ENCODE measurements around the gene TXNRD3. TPM values are rescaled to one million over a fixed set of nuclear protein-coding genes. Genes with fewer than 3 reads are reported as not detected.

Gene TXNRD3
- polyA plus RNA-seq, 1 of the 3 experiments (the other 2 are of a cell fraction), result 4.7 TPM

GRCh38 chr3:126638790-126639189 is 16.1 kb downstream of the TXNRD3 start:
- Histone ChIP-seq H3K4me3 (ENCODE audit: low read depth in 2 of 2, low read length in 1 of 2) (no peak overlapping the region), H3K9me3 (no peaks in the 10 kb centered on the region), H3K79me2 (ENCODE audit: insufficient read depth) (no peaks in the 10 kb centered on the region), H2AFZ (ENCODE audit: low read depth) (no peak overlapping the region), H3K9me2 (no peaks in the 10 kb centered on the region), H3K4me1 (ENCODE audit: control insufficient read depth in 1 of 2, insufficient read depth in 2 of 2, low read depth in 1 of 2, low read length in 1 of 2) (no peaks in the 10 kb centered on the region), H3K9ac (no peak overlapping the region), H3K27ac (ENCODE audit: low read depth in 2 of 2, low read length in 1 of 2) (no peak overlapping the region), H3K27me3 (ENCODE audit: insufficient read depth) (no peaks in the 10 kb centered on the region), H3K4me2 (no peak overlapping the region), H3K36me3 (replicated peaks in 1 of 2; ENCODE audit: control insufficient read depth in 1 of 2, insufficient read depth in 2 of 2, low read length in 1 of 2) (peaks cover 18 to 55% of the 10 kb centered on the region in 2 experiments), H3F3A (replicated peaks; ENCODE audit: insufficient read depth) (peaks cover 8% of the 10 kb centered on the region), H4K20me1 (ENCODE audit: insufficient read depth) (no peaks in the 10 kb centered on the region)
- POLR2A ChIA-PET, result interaction anchor here (1.8 kb wide), 1 partner anchor 16 kb away, joined by 5 read pairs; the partner anchor contains the start of gene TXNRD3
- CTCF ChIA-PET, result interaction anchor here (1.3 kb wide), 1 partner anchor 116 kb away, joined by 5 read pairs; no protein-coding TSS in a partner anchor
- TF ChIP-seq USF2 (IDR thresholded peaks at IDR 0.05; ENCODE audit: borderline replicate concordance, low read depth, low read length) (no peak), RCOR1 (IDR thresholded peaks at IDR 0.05; ENCODE audit: low read length) (no peak)
- TF ChIP-seq, protein P1, sequence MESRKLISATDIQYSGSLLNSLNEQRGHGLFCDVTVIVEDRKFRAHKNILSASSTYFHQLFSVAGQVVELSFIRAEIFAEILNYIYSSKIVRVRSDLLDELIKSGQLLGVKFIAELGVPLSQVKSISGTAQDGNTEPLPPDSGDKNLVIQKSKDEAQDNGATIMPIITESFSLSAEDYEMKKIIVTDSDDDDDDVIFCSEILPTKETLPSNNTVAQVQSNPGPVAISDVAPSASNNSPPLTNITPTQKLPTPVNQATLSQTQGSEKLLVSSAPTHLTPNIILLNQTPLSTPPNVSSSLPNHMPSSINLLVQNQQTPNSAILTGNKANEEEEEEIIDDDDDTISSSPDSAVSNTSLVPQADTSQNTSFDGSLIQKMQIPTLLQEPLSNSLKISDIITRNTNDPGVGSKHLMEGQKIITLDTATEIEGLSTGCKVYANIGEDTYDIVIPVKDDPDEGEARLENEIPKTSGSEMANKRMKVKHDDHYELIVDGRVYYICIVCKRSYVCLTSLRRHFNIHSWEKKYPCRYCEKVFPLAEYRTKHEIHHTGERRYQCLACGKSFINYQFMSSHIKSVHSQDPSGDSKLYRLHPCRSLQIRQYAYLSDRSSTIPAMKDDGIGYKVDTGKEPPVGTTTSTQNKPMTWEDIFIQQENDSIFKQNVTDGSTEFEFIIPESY (IDR thresholded peaks at IDR 0.05; ENCODE audit: borderline replicate concordance, low read depth), result no peak
- WGBS (ENCODE audit: low lambda C conversion rate), result 94% methylated on average over 1 of the region's 1 CpG
- no peak for DNase-seq

DNA sequence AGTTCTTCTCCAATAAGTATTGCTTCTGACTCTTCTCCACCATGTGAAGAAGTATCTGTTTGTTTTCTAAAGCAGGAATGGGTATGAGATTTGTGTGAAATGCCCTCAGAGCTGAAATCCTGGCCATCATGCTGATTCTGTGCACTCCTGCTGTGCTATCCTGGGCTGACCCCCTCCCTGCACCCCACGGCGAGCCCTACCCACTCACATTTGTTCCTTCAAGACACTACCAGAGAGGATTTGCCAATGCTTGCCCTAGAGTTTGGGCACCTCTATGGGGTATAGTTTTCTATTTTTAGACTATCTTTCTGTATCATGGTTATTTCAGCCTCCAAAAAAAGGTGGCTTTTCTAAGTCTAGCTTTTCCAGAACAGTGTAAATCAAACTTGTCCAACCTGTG is 18.5 kb downstream of the TXNRD3 start:
- no peaks in the 10 kb centered on the region for H3K27me3 ChIP-seq (ENCODE audit: insufficient read depth)
- H3K27ac ChIP-seq (ENCODE audit: low read depth in 2 of 2, low read length in 1 of 2), result no peak overlapping the region
- no peak for TF ChIP-seq MEF2A (IDR thresholded peaks at IDR 0.05; ENCODE audit: borderline replicate concordance, low read depth)
- no peak for TF ChIP-seq GABPA (IDR thresholded peaks at IDR 0.05; ENCODE audit: low read depth)
- TF ChIP-seq RAD21 (IDR thresholded peaks at IDR 0.05; ENCODE audit: low read length), result no peak
- no peak for TF ChIP-seq JUND (IDR thresholded peaks at IDR 0.05)
- TF ChIP-seq GATA2 (CRISPR knock-in tag; IDR thresholded peaks at IDR 0.05), result no peak
- TF ChIP-seq POLR2AphosphoS5 (IDR thresholded peaks at IDR 0.05; ENCODE audit: low read depth, low read length), result no peak
- TF ChIP-seq, protein P2, sequence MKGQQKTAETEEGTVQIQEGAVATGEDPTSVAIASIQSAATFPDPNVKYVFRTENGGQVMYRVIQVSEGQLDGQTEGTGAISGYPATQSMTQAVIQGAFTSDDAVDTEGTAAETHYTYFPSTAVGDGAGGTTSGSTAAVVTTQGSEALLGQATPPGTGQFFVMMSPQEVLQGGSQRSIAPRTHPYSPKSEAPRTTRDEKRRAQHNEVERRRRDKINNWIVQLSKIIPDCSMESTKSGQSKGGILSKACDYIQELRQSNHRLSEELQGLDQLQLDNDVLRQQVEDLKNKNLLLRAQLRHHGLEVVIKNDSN (IDR thresholded peaks at IDR 0.05; ENCODE audit: borderline replicate concordance, low read depth), result no peak
- no peak for TF ChIP-seq NFIC (IDR thresholded peaks at IDR 0.05; ENCODE audit: borderline replicate concordance)
- no peak for TF ChIP-seq SIN3A (IDR thresholded peaks at IDR 0.05; ENCODE audit: borderline replicate concordance, low read depth, low read length)
- TF ChIP-seq MXI1 (IDR thresholded peaks at IDR 0.05; ENCODE audit: low read depth, low read length), result no peak
- TF ChIP-seq, protein P3, sequence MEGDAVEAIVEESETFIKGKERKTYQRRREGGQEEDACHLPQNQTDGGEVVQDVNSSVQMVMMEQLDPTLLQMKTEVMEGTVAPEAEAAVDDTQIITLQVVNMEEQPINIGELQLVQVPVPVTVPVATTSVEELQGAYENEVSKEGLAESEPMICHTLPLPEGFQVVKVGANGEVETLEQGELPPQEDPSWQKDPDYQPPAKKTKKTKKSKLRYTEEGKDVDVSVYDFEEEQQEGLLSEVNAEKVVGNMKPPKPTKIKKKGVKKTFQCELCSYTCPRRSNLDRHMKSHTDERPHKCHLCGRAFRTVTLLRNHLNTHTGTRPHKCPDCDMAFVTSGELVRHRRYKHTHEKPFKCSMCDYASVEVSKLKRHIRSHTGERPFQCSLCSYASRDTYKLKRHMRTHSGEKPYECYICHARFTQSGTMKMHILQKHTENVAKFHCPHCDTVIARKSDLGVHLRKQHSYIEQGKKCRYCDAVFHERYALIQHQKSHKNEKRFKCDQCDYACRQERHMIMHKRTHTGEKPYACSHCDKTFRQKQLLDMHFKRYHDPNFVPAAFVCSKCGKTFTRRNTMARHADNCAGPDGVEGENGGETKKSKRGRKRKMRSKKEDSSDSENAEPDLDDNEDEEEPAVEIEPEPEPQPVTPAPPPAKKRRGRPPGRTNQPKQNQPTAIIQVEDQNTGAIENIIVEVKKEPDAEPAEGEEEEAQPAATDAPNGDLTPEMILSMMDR (IDR thresholded peaks at IDR 0.05), result no peak
- TF ChIP-seq IRF3 (IDR thresholded peaks at IDR 0.05; ENCODE audit: low read depth, low read length), result no peak
- H3K4me3 ChIP-seq (ENCODE audit: low read depth in 2 of 2, low read length in 1 of 2), result no peak overlapping the region
- 97% methylated on average over 2 of the region's 2 CpGs for WGBS (ENCODE audit: low lambda C conversion rate)
- H4K20me1 ChIP-seq (ENCODE audit: insufficient read depth), result no peaks in the 10 kb centered on the region
- H3K9ac ChIP-seq, result no peak overlapping the region
- H3K4me2 ChIP-seq, result no peak overlapping the region
- H2AFZ ChIP-seq (ENCODE audit: low read depth), result no peak overlapping the region
- H3K79me2 ChIP-seq (ENCODE audit: insufficient read depth), result no peaks in the 10 kb centered on the region
- DNase-seq, result no peak
- H3K4me1 ChIP-seq (ENCODE audit: control insufficient read depth in 1 of 2, insufficient read depth in 2 of 2, low read depth in 1 of 2, low read length in 1 of 2), result no peaks in the 10 kb centered on the region
- peaks cover 11% of the 10 kb centered on the region for H3F3A ChIP-seq (replicated peaks; ENCODE audit: insufficient read depth)
- no peaks in the 10 kb centered on the region for H3K9me2 ChIP-seq
- ChIA-PET POLR2A (no interaction called here), CTCF (interaction anchor here (1.2 to 2.2 kb wide), 2 partner anchors 18 to 911 kb away, joined by 3 to 8 read pairs; partner anchors contain the start of gene TXNRD3)
- peaks cover 17 to 38% of the 10 kb centered on the region in 2 experiments for H3K36me3 ChIP-seq (replicated peaks in 1 of 2; ENCODE audit: control insufficient read depth in 1 of 2, insufficient read depth in 2 of 2, low read length in 1 of 2)
- no peaks in the 10 kb centered on the region for H3K9me3 ChIP-seq
